Liver (tissue), 9 donors: ENCODE data around the gene TSPYL6. TPM values are rescaled to one million over a fixed set of nuclear protein-coding genes. Genes with fewer than 3 reads are reported as not detected.
A peak's percentile ranks its signal among the peaks of the same experiment; 100 is the strongest.

Experiments used
- DNase-seq: peaks from one replicate; pipeline ENCODE4 v3.0.0-alpha.2; 2017; ENCODE audit warnings: low spot score
- H3K27ac ChIP-seq, 2 donors: one replicate each; pipeline ENCODE4 v1.7.0; 2013; ENCODE audit warnings: inconsistent platforms in 2 of 2, low read length in 2 of 2, control low read depth in 1 of 2, low read depth in 1 of 2, mild to moderate bottlenecking in 1 of 2
- H3K27me3 ChIP-seq, 4 donors: one replicate each; pipeline versions ENCODE4 v1.6.1 to v1.7.0; 2013; ENCODE audit warnings: low read length in 3 of 4, inconsistent platforms in 1 of 4, mild to moderate bottlenecking in 1 of 4, moderate library complexity in 1 of 4; ENCODE audit not compliant: control insufficient read depth in 4 of 4, insufficient read depth in 4 of 4
- H3K36me3 ChIP-seq, 4 donors: one replicate each; pipeline versions ENCODE4 v1.6.1 to v1.7.0; 2013; ENCODE audit warnings: low read length in 3 of 4, mild to moderate bottlenecking in 3 of 4, low read depth in 1 of 4, moderate library complexity in 1 of 4; ENCODE audit not compliant: control insufficient read depth in 4 of 4, insufficient read depth in 3 of 4
- H3K4me1 ChIP-seq, 4 donors: one replicate each; pipeline versions ENCODE4 v1.6.1 to v1.7.0; 2013; ENCODE audit warnings: low read length in 3 of 4, mild to moderate bottlenecking in 3 of 4, moderate library complexity in 1 of 4; ENCODE audit not compliant: control insufficient read depth in 4 of 4, insufficient read depth in 4 of 4
- H3K4me3 ChIP-seq, 3 donors: one replicate each; pipeline versions ENCODE4 v1.6.1 to v1.7.0; 2013; ENCODE audit warnings: low read length in 3 of 3, control low read depth in 1 of 3, low read depth in 1 of 3, mild to moderate bottlenecking in 1 of 3
- H3K9ac ChIP-seq, 2 donors: one replicate each; pipeline ENCODE4 v1.7.0; 2013; ENCODE audit warnings: low read length in 2 of 2, mild to moderate bottlenecking in 2 of 2, moderate library complexity in 2 of 2, control low read depth in 1 of 2, low read depth in 1 of 2
- H3K9me3 ChIP-seq, 4 donors: one replicate each; pipeline versions ENCODE4 v1.6.1 to v1.7.0; 2013; ENCODE audit warnings: low read length in 3 of 4; ENCODE audit not compliant: control insufficient read depth in 4 of 4
- ATF3 ChIP-seq: IDR thresholded peaks from 2 replicates; pipeline ENCODE4 v1.6.1; 2016; ENCODE audit warnings: antibody characterized with exemption
- EGR1 ChIP-seq, 2 donors: IDR thresholded peaks; 2 replicates each; pipeline ENCODE4 v1.6.1; 2016 to 2018; ENCODE audit warnings: antibody characterized with exemption in 2 of 2, low read depth in 2 of 2
- FOXA1 ChIP-seq: IDR thresholded peaks from 2 replicates; pipeline ENCODE4 v1.6.1; 2016; ENCODE audit warnings: antibody characterized with exemption
- FOXA2 ChIP-seq: IDR thresholded peaks from 2 replicates; pipeline ENCODE4 v1.6.1; 2016; ENCODE audit warnings: antibody characterized with exemption
- GABPA ChIP-seq, 2 donors: IDR thresholded peaks in 1 of 2; conservative IDR thresholded peaks in 1 of 2; 2 replicates each; pipeline ENCODE4 v1.6.1; 2016; ENCODE audit warnings: antibody characterized with exemption in 2 of 2, mild to moderate bottlenecking in 1 of 2, moderate library complexity in 1 of 2
- HNF4G ChIP-seq: IDR thresholded peaks from 2 replicates; pipeline ENCODE4 v1.6.1; 2016; ENCODE audit warnings: antibody characterized with exemption
- JUND ChIP-seq, 2 donors: IDR thresholded peaks; 2 replicates each; pipeline ENCODE4 v1.6.1; 2016; ENCODE audit warnings: antibody characterized with exemption in 2 of 2
- NR2F2 ChIP-seq: IDR thresholded peaks from 2 replicates; pipeline ENCODE4 v1.6.1; 2016; ENCODE audit warnings: antibody characterized with exemption
- RAD21 ChIP-seq, 2 donors: IDR thresholded peaks; 2 replicates each; pipeline ENCODE4 v1.6.1; 2016; ENCODE audit warnings: antibody characterized with exemption in 2 of 2, mild to moderate bottlenecking in 2 of 2
- RXRA ChIP-seq, 2 donors: IDR thresholded peaks; 2 replicates each; pipeline ENCODE4 v1.6.1; 2017 to 2018; ENCODE audit warnings: antibody characterized with exemption in 2 of 2, mild to moderate bottlenecking in 1 of 2
- YY1 ChIP-seq: IDR thresholded peaks from 2 replicates; pipeline ENCODE4 v1.6.1; 2016; ENCODE audit warnings: antibody characterized with exemption, mild to moderate bottlenecking
- ZBTB33 ChIP-seq: IDR thresholded peaks from 2 replicates; pipeline ENCODE4 v1.6.1; 2016; ENCODE audit warnings: antibody characterized with exemption
- WGBS: extraction: QIAGEN DNeasy Blood & Tissue Kit; methylation state at CpG from one replicate; pipeline ENCODE4 v1.1.7; 2013; 5-methylcytosine and 5-hydroxymethylcytosine counted together
- polyA plus RNA-seq, 2 donors: library from polyadenylated mRNA; stranded (reverse) in 1 of 2; unstranded in 1 of 2; fragments of 200-250 nt in 1 of 2; fragments of >200 nt in 1 of 2; fragmentation: Nextera tagmentation in 1 of 2; extraction: Ambion mirVana in 1 of 2; gene quantifications; one replicate each; pipeline versions ENCODE4 v1.2.1 to v1.2.3, GENCODE V29; 2013 to 2015
- total RNA-seq, 2 donors: library from RNA; depleted of rRNA; stranded (reverse); fragments of >200 nt; gene quantifications; one replicate each; pipeline ENCODE4 v1.2.3, GENCODE V29; 2014
- TF ChIP-seq, protein P1 (sequence below): IDR thresholded peaks from 2 replicates; pipeline ENCODE4 v1.6.1; 2016; ENCODE audit warnings: antibody characterized with exemption, mild to moderate bottlenecking
- TF ChIP-seq, protein P2 (sequence below): IDR thresholded peaks from 2 replicates; pipeline ENCODE4 v1.6.1; 2016; ENCODE audit warnings: antibody characterized with exemption
- TF ChIP-seq, protein P3 (sequence below): fragments of 150-350 bp; IDR thresholded peaks from 2 replicates; pipeline ENCODE4 v1.5.1; 2017; ENCODE audit warnings: improper control_type of control experiment, low read depth, low read length; ENCODE audit not compliant: missing input control
- donor health status: healthy.
- donor health status: healthy.
- donor health status: healthy.
- donor health status: healthy.
- donor health status: healthy.

Gene TSPYL6
- total and polyA plus RNA-seq, 4 donors: under 0.01 to 0.04 TPM; not detected in 2

- Histone ChIP-seq H3K9ac (no peak overlapping the region), H3K4me3 (no peak overlapping the region), H3K27me3 (no peaks in the 10 kb centered on the region), H3K36me3 (no peaks in the 10 kb centered on the region), H3K9me3 (no peaks in the 10 kb centered on the region), H3K4me1 (peaks cover 3 to 11% (median 7%) of the 10 kb centered on the region in 4 donors), H3K27ac (peak overlapping the region in 1 of 2 donors; percentile 26)
- WGBS: 70% methylated on average over 1 of the region's 1 CpG
- no peak for DNase-seq
- TF ChIP-seq ATF3 (no peak), JUND (IDR thresholded peaks at IDR 0.05) (no peak), EGR1 (IDR thresholded peaks at IDR 0.05; ENCODE audit: low read depth in 2 of 2) (no peak), RXRA (IDR thresholded peaks at IDR 0.05) (no peak), GABPA (IDR thresholded peaks at IDR 0.05 in 1 of 2, conservative IDR thresholded peaks at IDR 0.05 in 1 of 2) (no peak), FOXA2 (no peak), NR2F2 (no peak), ZBTB33 (no peak), HNF4G (no peak), RAD21 (IDR thresholded peaks at IDR 0.05) (no peak), YY1 (no peak), FOXA1 (no peak)
- TF ChIP-seq, protein P1, sequence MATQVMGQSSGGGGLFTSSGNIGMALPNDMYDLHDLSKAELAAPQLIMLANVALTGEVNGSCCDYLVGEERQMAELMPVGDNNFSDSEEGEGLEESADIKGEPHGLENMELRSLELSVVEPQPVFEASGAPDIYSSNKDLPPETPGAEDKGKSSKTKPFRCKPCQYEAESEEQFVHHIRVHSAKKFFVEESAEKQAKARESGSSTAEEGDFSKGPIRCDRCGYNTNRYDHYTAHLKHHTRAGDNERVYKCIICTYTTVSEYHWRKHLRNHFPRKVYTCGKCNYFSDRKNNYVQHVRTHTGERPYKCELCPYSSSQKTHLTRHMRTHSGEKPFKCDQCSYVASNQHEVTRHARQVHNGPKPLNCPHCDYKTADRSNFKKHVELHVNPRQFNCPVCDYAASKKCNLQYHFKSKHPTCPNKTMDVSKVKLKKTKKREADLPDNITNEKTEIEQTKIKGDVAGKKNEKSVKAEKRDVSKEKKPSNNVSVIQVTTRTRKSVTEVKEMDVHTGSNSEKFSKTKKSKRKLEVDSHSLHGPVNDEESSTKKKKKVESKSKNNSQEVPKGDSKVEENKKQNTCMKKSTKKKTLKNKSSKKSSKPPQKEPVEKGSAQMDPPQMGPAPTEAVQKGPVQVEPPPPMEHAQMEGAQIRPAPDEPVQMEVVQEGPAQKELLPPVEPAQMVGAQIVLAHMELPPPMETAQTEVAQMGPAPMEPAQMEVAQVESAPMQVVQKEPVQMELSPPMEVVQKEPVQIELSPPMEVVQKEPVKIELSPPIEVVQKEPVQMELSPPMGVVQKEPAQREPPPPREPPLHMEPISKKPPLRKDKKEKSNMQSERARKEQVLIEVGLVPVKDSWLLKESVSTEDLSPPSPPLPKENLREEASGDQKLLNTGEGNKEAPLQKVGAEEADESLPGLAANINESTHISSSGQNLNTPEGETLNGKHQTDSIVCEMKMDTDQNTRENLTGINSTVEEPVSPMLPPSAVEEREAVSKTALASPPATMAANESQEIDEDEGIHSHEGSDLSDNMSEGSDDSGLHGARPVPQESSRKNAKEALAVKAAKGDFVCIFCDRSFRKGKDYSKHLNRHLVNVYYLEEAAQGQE: no peak
- TF ChIP-seq, protein P2, sequence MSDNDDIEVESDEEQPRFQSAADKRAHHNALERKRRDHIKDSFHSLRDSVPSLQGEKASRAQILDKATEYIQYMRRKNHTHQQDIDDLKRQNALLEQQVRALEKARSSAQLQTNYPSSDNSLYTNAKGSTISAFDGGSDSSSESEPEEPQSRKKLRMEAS: no peak
- TF ChIP-seq, protein P3, sequence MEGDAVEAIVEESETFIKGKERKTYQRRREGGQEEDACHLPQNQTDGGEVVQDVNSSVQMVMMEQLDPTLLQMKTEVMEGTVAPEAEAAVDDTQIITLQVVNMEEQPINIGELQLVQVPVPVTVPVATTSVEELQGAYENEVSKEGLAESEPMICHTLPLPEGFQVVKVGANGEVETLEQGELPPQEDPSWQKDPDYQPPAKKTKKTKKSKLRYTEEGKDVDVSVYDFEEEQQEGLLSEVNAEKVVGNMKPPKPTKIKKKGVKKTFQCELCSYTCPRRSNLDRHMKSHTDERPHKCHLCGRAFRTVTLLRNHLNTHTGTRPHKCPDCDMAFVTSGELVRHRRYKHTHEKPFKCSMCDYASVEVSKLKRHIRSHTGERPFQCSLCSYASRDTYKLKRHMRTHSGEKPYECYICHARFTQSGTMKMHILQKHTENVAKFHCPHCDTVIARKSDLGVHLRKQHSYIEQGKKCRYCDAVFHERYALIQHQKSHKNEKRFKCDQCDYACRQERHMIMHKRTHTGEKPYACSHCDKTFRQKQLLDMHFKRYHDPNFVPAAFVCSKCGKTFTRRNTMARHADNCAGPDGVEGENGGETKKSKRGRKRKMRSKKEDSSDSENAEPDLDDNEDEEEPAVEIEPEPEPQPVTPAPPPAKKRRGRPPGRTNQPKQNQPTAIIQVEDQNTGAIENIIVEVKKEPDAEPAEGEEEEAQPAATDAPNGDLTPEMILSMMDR: no peak
These were observed 47.4 kb downstream of the TSPYL6 start for GRCh38 chr2:54208364-54209240.
